Prostate gland (tissue), 2 donors: ENCODE measurements around the gene PANX3. TPM values are rescaled to one million over a fixed set of nuclear protein-coding genes. Genes with fewer than 3 reads are reported as not detected.
"Not testable (repeated sequence)": the region's sequence is repeated elsewhere in the genome, so short reads cannot be mapped to it uniquely, and the experiment has no call there.

ENCODE experiments used
- DNase-seq: peaks from one replicate; pipeline ENCODE4 v3.0.0-alpha.2; 2019; ENCODE audit warnings: low spot score
- H3K27ac ChIP-seq, 2 donors: fragments of 200-600 bp; sonication (generic); 2 replicates each; pipeline ENCODE4 v1.5.1; 2017 to 2019
- H3K27me3 ChIP-seq: fragments of 200-600 bp; sonication (generic); replicated peaks from 2 replicates; pipeline ENCODE4 v1.5.1; 2019; ENCODE audit not compliant: insufficient read depth
- H3K36me3 ChIP-seq, 2 donors: fragments of 200-600 bp; sonication (generic); 1 replicate in 1 of 2; 2 replicates in 1 of 2; pipeline versions ENCODE4 v1.5.1 to v1.8.1; 2017 to 2019
- H3K4me1 ChIP-seq: fragments of 200-600 bp; sonication (generic); replicated peaks from 2 replicates; pipeline ENCODE4 v1.5.1; 2019
- H3K4me3 ChIP-seq, 2 donors: fragments of 200-600 bp; sonication (generic); 2 replicates each; pipeline ENCODE4 v1.5.1; 2017 to 2019
- H3K9me3 ChIP-seq: fragments of 200-600 bp; sonication (generic); 2 replicates; pipeline ENCODE4 v1.5.1; 2017
- CTCF ChIP-seq, 4 experiments: fragments of 200-600 bp in 2 of 4; fragments of 450-650 bp in 2 of 4; sonication (generic) in 2 of 4; IDR thresholded peaks; 1 replicate in 3 of 4; 2 replicates in 1 of 4; pipeline ENCODE4 v1.5.1; 2016 to 2019; ENCODE audit warnings: antibody characterized with exemption in 4 of 4, mild to moderate bottlenecking in 2 of 4, moderate library complexity in 2 of 4
- POLR2A ChIP-seq: fragments of 450-650 bp; IDR thresholded peaks from one replicate; pipeline ENCODE4 v1.6.1; 2016; ENCODE audit warnings: antibody characterized with exemption, mild to moderate bottlenecking
- POLR2AphosphoS5 ChIP-seq: sonication (generic); formaldehyde crosslinking; IDR thresholded peaks from one replicate; pipeline ENCODE4 v1.6.1; 2017; ENCODE audit warnings: antibody characterized with exemption
- WGBS: methylation state at CpG from one replicate; pipeline ENCODE4 v1.1.5; 2018; 5-methylcytosine and 5-hydroxymethylcytosine counted together
- intact Hi-C: fragments of 100-400 bp; cut with DNase I; formaldehyde crosslinking; loops from one replicate; pipeline ENCODE4 v1.14.2; 2022
- total RNA-seq, 2 donors: library from RNA; depleted of rRNA; stranded (reverse); fragments of >200 nt; gene quantifications; one replicate each; pipeline ENCODE4 v1.1.0, GENCODE V29; 2016

The PANX3 gene
- total RNA-seq, 2 donors from 2014 or later, result not detected

DNA sequence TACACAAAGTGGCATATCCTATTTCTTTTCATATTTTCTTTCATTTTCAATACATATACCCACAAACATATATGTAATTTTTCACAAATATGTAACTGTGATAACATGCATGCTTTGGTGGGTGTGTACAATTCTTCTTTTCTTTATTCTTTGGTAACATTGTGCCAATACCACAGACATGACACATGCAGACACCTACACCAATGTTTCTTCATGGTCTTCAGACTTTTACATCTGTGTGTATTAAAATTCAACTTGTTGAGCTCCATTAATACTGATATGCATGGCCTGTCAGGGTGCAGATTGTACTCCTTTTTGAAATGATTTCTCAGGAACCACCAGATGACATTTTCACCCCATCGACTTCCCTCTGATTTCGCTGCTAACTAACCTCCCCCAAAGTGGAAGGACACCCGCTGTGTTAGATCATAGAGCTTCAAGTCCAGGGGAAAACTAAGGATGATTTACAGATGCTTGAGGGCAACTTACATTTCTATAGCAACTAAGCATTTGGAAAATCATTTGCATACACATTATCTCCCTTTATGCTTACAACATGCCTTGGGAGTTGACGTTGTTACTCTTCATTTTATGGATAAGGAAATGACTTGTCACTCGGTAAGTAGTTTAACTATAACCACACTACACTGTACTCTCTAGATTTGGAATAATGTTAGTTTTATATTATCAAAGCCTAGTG lies 10.5 kb upstream of the PANX3 start:
- intact Hi-C loops, result no loop called here
- Histone ChIP-seq H3K36me3 (no peaks in the 10 kb centered on the region), H3K9me3 (no peaks in the 10 kb centered on the region), H3K27me3 (no peaks in the 10 kb centered on the region), H3K27ac (no peak overlapping the region), H3K4me1 (no peaks in the 10 kb centered on the region), H3K4me3 (no peak overlapping the region)
- 57% methylated on average over 5 of the region's 5 CpGs for WGBS
- TF ChIP-seq CTCF (IDR thresholded peaks at IDR 0.05) (no peak), POLR2A (no peak), POLR2AphosphoS5 (no peak)
- no peak for DNase-seq

GRCh38 chr11:124602193-124602592 lies 9.0 kb upstream of the PANX3 start:
- Histone ChIP-seq H3K27ac (no peak overlapping the region), H3K9me3 (no peaks in the 10 kb centered on the region), H3K36me3 (no peaks in the 10 kb centered on the region), H3K27me3 (no peaks in the 10 kb centered on the region), H3K4me1 (no peaks in the 10 kb centered on the region), H3K4me3 (no peak overlapping the region)
- intact Hi-C loops, result no loop called here
- TF ChIP-seq POLR2AphosphoS5, result no peak
- WGBS, result 83% methylated on average over 3 of the region's 3 CpGs
- no peak for DNase-seq

DNA sequence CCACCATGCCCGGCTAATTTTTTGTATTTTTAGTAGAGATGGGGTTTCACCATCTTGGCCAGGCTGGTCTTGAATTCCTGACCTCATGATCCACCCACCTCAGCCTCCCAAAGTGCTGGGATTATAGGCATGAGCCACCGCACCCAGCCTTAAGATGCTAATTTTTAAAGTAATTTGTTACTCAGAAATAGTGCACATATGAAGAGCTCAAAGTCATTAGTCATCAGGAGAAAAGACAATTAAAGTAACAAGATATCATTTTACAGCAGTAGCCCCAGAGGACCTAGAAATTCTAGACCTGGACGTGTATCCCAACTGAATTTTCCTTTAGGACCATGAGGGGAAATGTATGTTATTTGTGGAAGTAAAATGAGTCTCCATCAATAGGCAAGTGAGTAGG lies 8.5 kb upstream of the PANX3 start:
- H3K4me3 ChIP-seq, H3K4me1 ChIP-seq, H3K27ac ChIP-seq, H3K36me3 ChIP-seq, intact Hi-C loops, H3K27me3 ChIP-seq, H3K9me3 ChIP-seq, DNase-seq: not testable (repeated sequence)
- 70% methylated on average over 3 of the region's 3 CpGs for WGBS

DNA sequence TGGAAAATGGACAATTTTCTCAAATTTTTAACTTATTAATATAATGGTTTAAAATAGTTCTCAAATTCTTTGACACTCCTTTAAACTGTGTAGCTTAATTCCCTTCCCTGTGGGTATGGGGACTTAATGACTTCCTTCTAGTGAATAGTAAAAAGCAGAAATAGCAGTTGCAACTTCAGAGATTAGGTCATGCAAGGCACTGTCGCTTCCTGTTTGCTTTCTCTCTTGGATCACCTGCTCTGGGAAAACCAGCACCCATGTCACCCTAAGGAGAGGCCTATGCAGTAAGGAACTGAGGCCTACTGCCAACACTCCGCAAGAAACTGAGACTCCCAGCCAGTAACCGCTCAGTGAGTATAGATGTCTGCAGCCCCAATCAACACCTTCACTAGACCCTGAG lies 5.5 kb upstream of the PANX3 start:
- no peaks in the 10 kb centered on the region for H3K27me3 ChIP-seq
- no peak overlapping the region for H3K27ac ChIP-seq
- 83% methylated on average over 3 of the region's 3 CpGs for WGBS
- no peaks in the 10 kb centered on the region for H3K9me3 ChIP-seq
- no peak for DNase-seq
- TF ChIP-seq CTCF (IDR thresholded peaks at IDR 0.05), result no peak
- TF ChIP-seq POLR2AphosphoS5, result no peak
- TF ChIP-seq POLR2A, result no peak
- no peak overlapping the region for H3K4me3 ChIP-seq
- intact Hi-C loops, result no loop called here
- H3K4me1 ChIP-seq, result no peaks in the 10 kb centered on the region
- no peaks in the 10 kb centered on the region for H3K36me3 ChIP-seq

GRCh38 chr11:124608147-124608546 lies 3.1 kb upstream of the PANX3 start:
- TF ChIP-seq CTCF (IDR thresholded peaks at IDR 0.05), result no peak
- no peak for TF ChIP-seq POLR2AphosphoS5
- no peak for TF ChIP-seq POLR2A
- intact Hi-C loops, result no loop called here
- H3K4me1 ChIP-seq, result no peaks in the 10 kb centered on the region
- H3K9me3 ChIP-seq, result no peaks in the 10 kb centered on the region
- no peaks in the 10 kb centered on the region for H3K36me3 ChIP-seq
- DNase-seq, result no peak
- H3K27me3 ChIP-seq, result no peaks in the 10 kb centered on the region
- H3K4me3 ChIP-seq, result no peak overlapping the region
- H3K27ac ChIP-seq, result no peak overlapping the region

- no peak for TF ChIP-seq CTCF (IDR thresholded peaks at IDR 0.05)
- no peak for TF ChIP-seq POLR2AphosphoS5
- no peak for TF ChIP-seq POLR2A
- Histone ChIP-seq H3K9me3 (no peaks in the 10 kb centered on the region), H3K4me1 (no peaks in the 10 kb centered on the region), H3K4me3 (no peak overlapping the region), H3K27ac (no peak overlapping the region), H3K36me3 (no peaks in the 10 kb centered on the region), H3K27me3 (no peaks in the 10 kb centered on the region)
- intact Hi-C loops, result no loop called here
- WGBS, result 86% methylated on average over 2 of the region's 2 CpGs
- no peak for DNase-seq
Observed at GRCh38 chr11:124610295-124610694, 933 bp upstream of the PANX3 start.
